GM21360 (cell line): ENCODE measurements around the gene SEC61B.
A peak's percentile ranks its signal among the peaks of the same experiment; 100 is the strongest.
"Not testable (repeated sequence)": the region's sequence is repeated elsewhere in the genome, so short reads cannot be mapped to it uniquely, and the experiment has no call there.

ENCODE experiments used
- ATAC-seq: cut with Tn5 transposase; IDR thresholded peaks from one replicate; pipeline ENCODE4 v1.9.1; 2021; ENCODE audit warnings: mild to moderate bottlenecking, moderate library complexity; ENCODE audit not compliant: unreplicated experiment

Gene SEC61B

GRCh38 chr9:99190597-99191283 lies 31.3 kb upstream of the SEC61B start:
- no peak for ATAC-seq

GRCh38 chr9:99192786-99193465 lies 29.2 kb upstream of the SEC61B start:
- no peak for ATAC-seq

- no peak for ATAC-seq
These were observed 28.6 kb upstream of the SEC61B start for GRCh38 chr9:99193466-99193821.

- not testable (repeated sequence) for ATAC-seq
These were observed 25.6 kb upstream of the SEC61B start for GRCh38 chr9:99196484-99196883.

GRCh38 chr9:99197124-99197630 lies 24.9 kb upstream of the SEC61B start:
- no peak for ATAC-seq

- ATAC-seq: no peak
These were observed 24.1 kb upstream of the SEC61B start for GRCh38 chr9:99197987-99198386.

GRCh38 chr9:99199938-99200539 lies 22.0 kb upstream of the SEC61B start:
- no peak for ATAC-seq

GRCh38 chr9:99201603-99202002 lies 20.5 kb upstream of the SEC61B start:
- no peak for ATAC-seq

GRCh38 chr9:99210572-99210971 lies 11.5 kb upstream of the SEC61B start:
- no peak for ATAC-seq

- no peak for ATAC-seq
These were observed 10.3 kb upstream of the SEC61B start for GRCh38 chr9:99211746-99212145.

GRCh38 chr9:99213197-99213596 lies 8.9 kb upstream of the SEC61B start:
- no peak for ATAC-seq

- no peak for ATAC-seq
These were observed 6.0 kb upstream of the SEC61B start for GRCh38 chr9:99216073-99216472.

GRCh38 chr9:99220011-99220410 lies 2.1 kb upstream of the SEC61B start:
- ATAC-seq: no peak

GRCh38 chr9:99221266-99221620 lies 839 bp upstream of the SEC61B start:
- peak; percentile 25 for ATAC-seq

GRCh38 chr9:99222416-99223270 lies 561 bp downstream of the SEC61B start:
- peak; percentile 26 for ATAC-seq

- ATAC-seq: no peak
These were observed 2.4 kb downstream of the SEC61B start for GRCh38 chr9:99224445-99224844.

GRCh38 chr9:99226054-99226453 lies 4.0 kb downstream of the SEC61B start:
- ATAC-seq: no peak

GRCh38 chr9:99230206-99230605 lies 8.1 kb downstream of the SEC61B start:
- ATAC-seq: no peak

GRCh38 chr9:99231711-99232110 lies 9.6 kb downstream of the SEC61B start:
- no peak for ATAC-seq

- no peak for ATAC-seq
These were observed 12.5 kb downstream of the SEC61B start for GRCh38 chr9:99234618-99235017.

GRCh38 chr9:99235069-99235468 lies 13.0 kb downstream of the SEC61B start:
- no peak for ATAC-seq
